Stimulated activated CD4-positive, alpha-beta T cell treated with anti-CD3 and anti-CD28 coated beads, Interleukin-2, amount 100 ng/mL, for 4 hours (primary cell): ENCODE data around the gene ARPC2.
"Not testable (repeated sequence)": the region's sequence is repeated elsewhere in the genome, so short reads cannot be mapped to it uniquely, and the experiment has no call there.

Experiments
- DNase-seq: peaks from one replicate; pipeline ENCODE4 v3.0.0-alpha.2; 2020; ENCODE audit warnings: low read depth

Gene ARPC2

DNA sequence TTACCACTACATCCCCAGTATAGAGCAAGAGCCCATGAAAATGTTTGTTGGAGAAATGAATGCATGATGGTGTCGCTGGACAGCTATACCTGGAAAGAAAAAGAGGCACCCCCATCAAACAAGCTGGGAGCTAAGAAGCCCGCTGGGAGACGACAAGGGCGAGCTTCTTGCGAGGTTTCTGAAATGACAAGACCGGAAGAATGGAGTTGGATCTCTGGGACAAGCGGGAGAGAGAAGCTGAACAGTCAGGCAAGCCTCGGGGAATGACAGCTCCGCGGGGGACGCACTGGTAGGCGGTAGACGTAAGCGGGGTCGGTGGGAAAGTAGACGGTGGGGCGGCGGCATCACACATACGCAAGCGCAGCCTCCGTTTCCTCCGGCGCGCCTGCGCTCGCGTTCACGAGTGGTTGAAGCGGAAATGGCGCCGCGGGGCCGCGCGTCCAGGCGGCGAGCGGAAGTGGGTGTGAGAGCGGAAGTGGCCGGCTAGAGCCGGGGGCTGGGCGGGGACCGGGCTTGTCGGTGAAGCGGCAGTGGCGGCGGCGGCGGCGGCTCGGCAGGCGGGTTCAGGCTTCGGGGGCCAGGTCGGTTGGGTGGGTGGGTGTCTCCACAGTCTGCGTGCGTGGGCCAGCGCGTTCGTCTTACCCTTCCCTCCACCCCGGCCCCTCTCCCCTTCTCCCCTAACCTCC, at the start of gene ARPC2:
Gene ARPC2 (plus strand): TSS at position 516 of the 686 bp plus-strand sequence. CDS start 282 bp downstream, outside the sequence.
- DNase-seq: peak; percentile 89

DNA sequence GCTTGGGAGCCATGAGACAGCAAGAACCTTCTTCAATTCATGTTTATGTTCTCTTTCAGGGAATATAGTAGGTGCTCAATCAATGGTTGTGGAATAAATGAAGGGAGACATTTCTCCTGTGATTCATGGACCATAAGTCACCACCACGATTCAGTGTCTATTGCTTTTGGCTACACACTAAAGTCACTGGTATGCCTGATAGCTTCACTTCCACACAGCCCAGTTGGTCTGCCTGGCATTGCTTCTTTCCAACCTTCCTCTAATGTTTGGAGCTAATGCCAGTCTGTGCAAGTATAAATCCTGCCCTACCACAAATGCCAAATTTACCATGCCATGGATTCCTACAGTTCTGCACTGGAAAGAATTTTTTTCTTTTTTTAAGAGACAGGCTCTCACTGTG, 49.0 kb upstream of the ARPC2 start:
- DNase-seq: no peak

GRCh38 chr2:218168635-218169462, 48.1 kb upstream of the ARPC2 start:
- DNase-seq: peak; percentile 54

DNA sequence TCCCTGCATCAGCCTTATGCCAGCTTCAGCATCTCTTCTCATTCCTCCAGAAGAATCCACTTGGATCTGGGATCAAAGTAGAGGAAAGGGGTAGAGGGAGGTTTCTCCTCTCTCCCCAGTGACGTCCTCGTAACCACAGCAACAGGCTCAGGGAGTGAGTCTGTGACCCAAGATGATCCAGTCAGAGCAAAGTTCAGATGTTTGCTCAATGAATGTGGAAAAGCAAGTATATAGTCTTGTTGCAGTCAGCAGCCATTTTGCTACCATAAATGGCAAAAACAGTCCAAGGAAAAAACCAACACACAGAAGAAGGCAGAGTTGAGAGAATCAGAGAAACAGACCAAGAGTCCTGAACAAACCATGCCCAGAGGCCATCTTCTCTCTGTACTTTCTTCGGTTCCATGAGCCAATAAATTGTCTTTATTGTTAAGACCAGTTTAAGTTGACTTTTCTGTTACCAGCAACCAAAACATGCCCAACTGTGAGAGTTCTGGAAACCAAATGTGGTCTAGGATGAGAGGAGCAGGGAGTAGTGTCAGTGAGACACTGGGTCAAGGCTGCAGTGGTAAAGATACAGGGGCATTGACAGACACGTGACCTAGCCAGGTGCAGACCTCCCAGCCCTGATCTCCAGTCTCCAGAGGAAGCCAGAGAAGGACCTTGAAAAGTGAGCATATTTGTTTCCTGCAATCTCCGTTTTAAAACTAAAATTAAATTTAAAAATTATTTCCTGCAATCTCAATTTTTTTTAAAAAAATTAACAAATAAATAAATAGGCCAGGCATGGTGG, 47.0 kb upstream of the ARPC2 start:
- DNase-seq: no peak

GRCh38 chr2:218171744-218172143, 45.2 kb upstream of the ARPC2 start:
- DNase-seq: not testable (repeated sequence)

DNA sequence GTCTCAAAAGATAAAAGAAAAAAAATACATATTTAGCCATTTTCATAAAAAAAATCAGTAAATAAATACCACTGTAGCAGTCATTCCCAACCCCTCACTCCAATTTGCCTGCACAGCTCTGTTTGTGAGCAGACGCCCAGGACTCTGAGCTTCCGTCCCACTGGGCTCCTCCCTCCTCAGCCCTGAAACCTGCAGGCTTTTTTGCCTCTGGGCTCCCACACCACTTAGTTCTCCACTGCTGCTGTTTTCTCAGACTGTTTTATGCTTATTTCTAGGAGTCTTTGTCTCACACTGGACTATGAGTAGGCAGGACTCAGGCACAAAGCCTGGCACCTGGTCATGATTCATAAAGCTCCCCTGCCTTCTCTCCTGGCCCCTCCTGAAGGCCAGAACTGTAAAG, 44.1 kb upstream of the ARPC2 start:
- no peak for DNase-seq

DNA sequence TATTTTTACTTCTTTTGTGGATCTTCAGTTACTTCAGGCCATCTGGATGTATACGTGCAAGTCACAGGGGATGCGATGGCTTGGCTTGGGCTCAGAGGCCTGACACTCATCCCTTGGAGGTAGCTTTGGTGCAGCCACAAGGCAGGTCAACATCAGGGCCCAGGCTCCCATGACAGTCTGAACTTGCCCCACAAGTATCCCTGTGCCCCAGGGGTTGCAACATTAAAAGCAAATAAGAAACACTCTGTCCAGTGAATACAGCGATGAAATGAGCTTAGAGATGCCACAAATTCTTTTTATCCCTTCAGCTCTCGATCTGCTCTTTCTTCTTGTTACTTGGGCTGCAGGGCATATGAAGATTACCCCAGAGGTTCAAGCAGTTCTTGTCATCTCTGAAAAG, 37.2 kb upstream of the ARPC2 start:
- DNase-seq: no peak

GRCh38 chr2:218180467-218181114, 36.4 kb upstream of the ARPC2 start:
- no peak for DNase-seq

GRCh38 chr2:218184331-218184730, 32.7 kb upstream of the ARPC2 start:
- no peak for DNase-seq

DNA sequence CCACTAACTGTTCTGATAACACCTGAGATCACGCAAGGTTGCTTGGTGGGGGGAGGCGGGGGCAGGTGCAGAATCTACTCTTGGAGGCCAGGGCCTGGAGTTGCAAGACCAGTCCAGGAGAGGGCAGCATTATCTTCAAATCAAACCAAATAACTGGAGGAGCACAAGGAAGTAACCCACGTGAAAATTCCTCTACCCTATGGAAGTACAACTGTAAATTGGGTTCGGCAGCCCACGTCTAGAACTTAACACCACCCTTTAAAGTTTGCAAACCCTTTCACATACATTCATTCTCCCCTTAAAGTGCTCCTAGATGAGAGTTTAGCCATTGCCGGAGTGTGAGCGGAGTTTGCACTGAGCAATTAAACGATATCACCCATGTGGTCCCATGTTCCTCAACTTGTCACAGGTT, 30.6 kb upstream of the ARPC2 start:
- peak; percentile 53 for DNase-seq

DNA sequence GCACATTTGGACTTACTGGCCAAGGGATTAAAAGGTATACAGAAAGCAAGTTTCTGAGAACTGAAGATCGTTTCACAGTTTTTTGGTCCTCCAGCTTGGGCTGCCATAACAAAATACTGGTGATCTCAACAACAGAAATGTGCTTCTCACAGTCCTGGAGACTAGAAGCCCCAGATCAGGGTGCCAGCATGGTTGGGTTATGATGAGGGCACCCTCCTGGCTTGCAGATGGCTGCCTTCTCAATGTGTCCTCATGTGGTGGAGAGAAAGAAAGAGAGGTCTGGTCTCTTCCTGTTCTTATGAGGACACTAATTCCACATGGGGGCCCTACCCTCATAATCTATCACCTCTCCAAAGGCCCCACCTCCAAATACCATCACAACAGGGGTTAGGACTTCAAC, 30.1 kb upstream of the ARPC2 start:
- no peak for DNase-seq

GRCh38 chr2:218187296-218188015, 29.5 kb upstream of the ARPC2 start:
- no peak for DNase-seq

DNA sequence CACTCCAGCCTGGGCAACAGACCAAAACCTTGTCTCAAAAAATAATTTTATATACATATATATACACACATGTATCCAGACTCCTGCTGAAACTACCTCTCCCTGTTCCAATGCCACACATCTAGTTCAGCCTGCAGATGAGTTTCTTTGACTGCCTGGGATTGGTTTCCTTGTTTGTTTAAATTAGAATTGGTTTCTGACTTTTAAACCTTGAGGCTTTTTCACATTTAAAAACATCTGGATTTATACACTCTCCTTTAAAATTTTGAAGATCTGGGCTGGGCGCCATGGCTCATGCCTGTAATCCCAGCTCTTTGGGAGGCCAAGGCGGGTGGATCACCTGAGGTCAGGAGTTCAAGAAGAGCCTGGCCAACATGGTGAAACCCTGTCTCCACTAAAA, 28.5 kb upstream of the ARPC2 start:
- DNase-seq: no peak

DNA sequence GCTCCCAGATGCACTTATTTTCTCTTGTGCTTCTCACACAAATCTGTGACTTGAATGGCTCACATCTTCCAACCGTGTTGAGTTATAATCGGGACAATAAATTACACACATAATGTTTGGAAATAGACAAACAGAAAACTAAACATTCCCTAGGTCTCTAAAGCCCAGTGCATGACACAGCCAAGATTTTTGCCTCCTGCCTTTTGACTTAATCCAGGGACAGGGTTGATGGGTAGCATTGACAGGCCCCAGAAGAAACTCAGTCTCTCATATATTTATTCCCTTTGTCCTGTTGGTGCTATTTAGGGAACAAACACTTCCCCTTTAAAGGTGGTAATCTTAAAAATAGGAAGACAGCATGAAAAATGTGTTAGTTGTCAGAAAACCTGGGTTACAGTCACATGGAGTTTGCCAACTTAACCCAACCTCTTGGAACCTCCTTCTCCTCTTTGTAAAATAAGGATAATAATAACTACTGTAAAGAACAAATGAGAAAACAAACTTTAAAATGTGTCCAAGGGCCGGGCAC, 24.0 kb upstream of the ARPC2 start:
- DNase-seq: no peak

DNA sequence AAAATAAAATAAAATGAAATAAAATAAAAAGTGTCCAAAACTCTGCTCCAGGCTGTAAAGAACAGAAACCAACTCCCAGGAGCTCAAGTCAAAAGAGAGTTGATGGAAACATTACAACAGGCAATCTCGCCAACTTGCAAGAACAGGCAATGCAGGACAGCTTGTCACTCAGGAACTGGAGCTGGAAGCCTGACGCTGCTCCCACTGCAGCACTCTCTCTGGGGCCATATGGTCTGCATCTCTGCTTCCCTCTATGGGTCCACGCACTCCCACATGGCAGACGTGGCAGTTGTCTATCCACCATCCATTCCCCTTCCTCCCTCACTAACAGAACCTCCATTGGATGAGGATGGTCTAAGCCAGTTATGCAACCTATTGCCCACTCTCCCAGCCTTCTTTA, 23.3 kb upstream of the ARPC2 start:
- no peak for DNase-seq

DNA sequence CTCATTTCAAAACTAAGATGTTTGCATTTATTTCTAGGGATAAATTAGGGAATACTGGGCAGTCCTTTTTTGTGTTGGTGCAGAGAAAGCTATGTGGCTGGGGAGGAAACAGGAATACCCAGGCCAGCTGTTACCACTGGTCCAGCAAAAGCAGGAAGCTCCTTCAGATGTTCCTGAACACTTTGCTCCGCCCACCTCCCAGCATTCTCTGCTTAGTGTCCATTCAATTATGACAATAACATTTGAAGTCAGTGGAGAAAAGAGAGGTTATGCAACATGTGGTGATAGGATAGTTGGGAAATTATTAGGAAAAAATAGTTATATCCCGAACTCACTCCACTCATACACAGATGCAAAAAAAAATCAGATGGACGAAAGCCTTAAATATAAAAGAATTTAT, 22.1 kb upstream of the ARPC2 start:
- DNase-seq: no peak

GRCh38 chr2:218196974-218197373, 20.0 kb upstream of the ARPC2 start:
- no peak for DNase-seq

- DNase-seq: no peak
Measured at GRCh38 chr2:218202266-218202665, 14.7 kb upstream of the ARPC2 start.

DNA sequence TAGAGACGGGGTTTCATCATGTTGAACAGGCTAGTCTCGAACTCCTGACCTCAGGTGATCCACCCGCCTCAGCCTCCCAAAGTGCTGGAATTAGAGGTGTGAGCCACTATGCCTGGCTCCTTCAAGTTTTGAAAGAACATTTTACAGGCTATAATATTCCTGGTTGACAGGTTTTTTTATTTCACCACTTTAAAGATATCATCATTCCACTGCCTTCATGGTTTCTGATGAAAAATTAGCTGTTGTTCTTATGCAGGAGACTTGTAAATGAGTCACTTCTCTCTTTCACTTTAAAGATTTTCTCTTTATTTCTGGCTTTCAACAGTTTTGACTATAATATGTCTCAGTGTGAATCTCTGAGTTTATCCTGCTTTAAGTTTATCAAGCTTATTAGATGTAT, 7.9 kb upstream of the ARPC2 start:
- DNase-seq: no peak

DNA sequence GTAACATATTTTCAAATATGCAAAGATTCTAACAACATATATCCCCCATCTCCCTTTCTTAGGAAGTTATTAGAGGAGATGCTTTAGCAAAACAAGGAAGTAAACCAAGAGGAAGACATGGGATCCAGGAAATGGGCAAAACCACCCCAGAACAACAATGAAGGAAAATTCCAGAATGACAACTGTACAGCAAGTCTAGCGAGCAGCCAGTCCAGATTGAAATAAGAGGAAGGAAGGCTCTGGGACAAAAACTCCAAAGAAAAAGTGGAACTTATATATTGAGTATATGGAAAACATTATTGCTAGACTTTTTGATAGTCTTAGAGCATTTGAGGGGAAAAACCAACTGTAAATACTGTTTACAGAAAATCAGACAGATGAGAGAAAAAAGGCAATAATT, 2.9 kb upstream of the ARPC2 start:
- DNase-seq: no peak

DNA sequence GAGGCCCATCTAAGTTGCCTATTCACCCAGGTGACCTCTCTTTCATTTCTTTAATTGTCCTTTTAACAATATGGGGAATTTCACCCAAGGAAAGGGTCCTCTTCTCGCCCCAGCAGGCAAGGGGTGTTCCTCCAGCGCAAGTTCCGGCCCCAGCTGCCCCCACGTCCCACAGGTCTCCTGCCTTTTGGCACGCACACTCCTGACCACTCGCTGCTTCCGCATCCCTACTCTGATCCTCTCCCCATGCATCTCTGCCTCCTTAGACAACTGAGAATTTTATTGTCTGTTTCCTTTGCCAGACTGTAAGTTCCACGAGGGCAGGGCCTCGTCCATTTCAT, 684 bp upstream of the ARPC2 start:
- no peak for DNase-seq
